ENCODE data around the gene DAGLA. TPM values are rescaled to one million over a fixed set of nuclear protein-coding genes. Genes with fewer than 3 reads are reported as not detected.

Gene DAGLA
- total and polyA plus RNA-seq, 2 donors (not counting 3 experiments of a cell fraction or from before 2014, with no cell fraction given): 2.5 to 4.7 TPM

DNA sequence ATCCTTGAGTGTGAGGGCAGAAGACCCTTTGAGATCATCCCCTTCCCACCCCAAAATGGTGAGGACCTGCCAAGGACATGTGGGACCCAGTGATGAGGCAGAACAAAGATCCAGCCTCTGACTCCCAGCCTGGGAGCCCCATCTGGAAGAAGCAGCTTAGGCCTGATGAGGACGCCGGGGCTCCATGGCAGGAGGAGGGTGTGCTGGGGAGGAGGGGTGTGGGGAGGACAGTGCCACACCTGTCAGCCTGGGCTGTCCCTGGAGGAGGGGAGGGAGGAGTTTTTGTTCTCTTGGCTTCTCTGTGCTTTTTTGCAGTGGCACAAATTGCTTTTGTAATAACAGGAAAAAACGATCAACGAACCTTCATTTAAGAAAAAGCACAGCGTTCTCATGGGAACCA, 44.4 kb upstream of the DAGLA start:
- H3K9me1 ChIP-seq (replicated peaks; ENCODE audit: control insufficient read depth, extremely low read depth, insufficient read depth, low read length): no peaks in the 10 kb centered on the region
- no peaks in the 10 kb centered on the region for H3K27me3 ChIP-seq (ENCODE audit: control insufficient read depth in 2 of 2, insufficient read depth in 2 of 2, low read length in 2 of 2)
- dilution Hi-C loops (cut with MboI; ENCODE audit: extremely low pct_ligation_motif_present, low sequenced_read_pairs): no loop called here
- intact Hi-C loops (cut with micrococcal nuclease): no loop called here
- H3K9me3 ChIP-seq (replicated peaks; ENCODE audit: control insufficient read depth, insufficient read depth, low read length): no peaks in the 10 kb centered on the region
- TF ChIP-seq POLR2AphosphoS5 (IDR thresholded peaks at IDR 0.05; ENCODE audit: insufficient read depth, low read depth, low read length) (no peak), FOS (IDR thresholded peaks at IDR 0.05; ENCODE audit: borderline replicate concordance, insufficient read depth, low read length) (no peak), GATA2 (IDR thresholded peaks at IDR 0.05; ENCODE audit: insufficient read depth, insufficient read length, low read depth, low read length) (no peak), EZH2 (IDR thresholded peaks at IDR 0.05; ENCODE audit: borderline replicate concordance, low read depth, low read length, severe bottlenecking) (no peak), MYC (IDR thresholded peaks at IDR 0.05; ENCODE audit: low read depth, low read length) (no peak), POLR2A (IDR thresholded peaks at IDR 0.05; ENCODE audit: low read depth, low read length) (no peak)
- TF ChIP-seq, protein P1, sequence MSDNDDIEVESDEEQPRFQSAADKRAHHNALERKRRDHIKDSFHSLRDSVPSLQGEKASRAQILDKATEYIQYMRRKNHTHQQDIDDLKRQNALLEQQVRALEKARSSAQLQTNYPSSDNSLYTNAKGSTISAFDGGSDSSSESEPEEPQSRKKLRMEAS (IDR thresholded peaks at IDR 0.05; ENCODE audit: insufficient read depth, insufficient read length): no peak
- no peak overlapping the region for H2AFZ ChIP-seq (ENCODE audit: low read depth, low read length)
- no peak overlapping the region for H3K4me2 ChIP-seq (ENCODE audit: insufficient read depth, low read length)
- no peak overlapping the region for H3K27ac ChIP-seq (ENCODE audit: insufficient read depth, low read depth, low read length)
- POLR2A ChIA-PET: no interaction called here
- H4K20me1 ChIP-seq (replicated peaks; ENCODE audit: control insufficient read depth, extremely low read depth, insufficient read depth, low read length): no peaks in the 10 kb centered on the region
- DNase-seq (ENCODE audit: low read depth, low spot score) (no peak), FAIRE-seq (no peak)
- H3K36me3 ChIP-seq (ENCODE audit: control insufficient read depth in 2 of 2, extremely low read depth in 1 of 2, insufficient read depth in 2 of 2, low read length in 2 of 2): no peaks in the 10 kb centered on the region
- BruUV-seq (replicated peaks): no TSS peak
- H3K4me1 ChIP-seq (ENCODE audit: control insufficient read depth, extremely low read depth, insufficient read depth, low read length): no peaks in the 10 kb centered on the region
- CTCF ChIA-PET: interaction anchor here (1.1 to 6.8 kb wide), 7 partner anchors 8 to 189 kb away, joined by 4 to 99 read pairs (median 5); no protein-coding TSS in a partner anchor
- no peaks in the 10 kb centered on the region for H3K79me2 ChIP-seq (ENCODE audit: control insufficient read depth, insufficient read depth, low read length)
- H3K4me3 ChIP-seq (replicated peaks in 1 of 3; ENCODE audit: insufficient read depth in 1 of 3, low read depth in 1 of 3, low read length in 3 of 3): no peak overlapping the region
- no peak overlapping the region for H3K9ac ChIP-seq (replicated peaks; ENCODE audit: extremely low read depth, insufficient read depth, low read length)

DNA sequence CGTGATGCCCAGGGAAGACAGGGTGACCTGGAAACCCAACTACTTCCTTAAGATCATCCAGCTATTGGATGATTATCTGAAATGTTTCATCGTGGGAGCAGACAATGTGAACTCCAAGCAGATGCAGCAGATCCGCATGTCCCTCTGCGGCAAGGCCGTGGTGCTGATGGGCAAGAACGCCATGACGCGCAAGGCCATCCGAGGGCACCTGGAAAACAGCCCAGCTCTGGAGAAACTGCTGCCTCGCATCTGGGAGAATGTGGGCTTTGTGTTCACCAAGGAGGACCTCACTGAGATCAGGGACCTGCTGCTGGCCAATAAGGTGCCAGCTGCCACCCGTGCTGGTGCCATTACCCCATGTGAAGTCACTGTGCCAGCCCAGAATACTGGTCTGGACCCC, 43.5 kb upstream of the DAGLA start:
- no TSS peak for BruUV-seq (replicated peaks)
- H3K4me1 ChIP-seq (ENCODE audit: control insufficient read depth, extremely low read depth, insufficient read depth, low read length): no peaks in the 10 kb centered on the region
- no peak for TF ChIP-seq GATA2 (IDR thresholded peaks at IDR 0.05; ENCODE audit: insufficient read depth, insufficient read length, low read depth, low read length)
- TF ChIP-seq JUN (IDR thresholded peaks at IDR 0.05; ENCODE audit: borderline replicate concordance, insufficient read depth, insufficient read length, low read depth): no peak
- TF ChIP-seq MYC (IDR thresholded peaks at IDR 0.05; ENCODE audit: low read depth, low read length): no peak
- TF ChIP-seq FOS (IDR thresholded peaks at IDR 0.05; ENCODE audit: borderline replicate concordance, insufficient read depth, low read length): no peak
- TF ChIP-seq, protein P1 (IDR thresholded peaks at IDR 0.05; ENCODE audit: insufficient read depth, insufficient read length): no peak
- TF ChIP-seq POLR2A (IDR thresholded peaks at IDR 0.05; ENCODE audit: low read depth, low read length): no peak
- TF ChIP-seq POLR2AphosphoS5 (IDR thresholded peaks at IDR 0.05; ENCODE audit: insufficient read depth, low read depth, low read length): no peak
- TF ChIP-seq, protein P2, sequence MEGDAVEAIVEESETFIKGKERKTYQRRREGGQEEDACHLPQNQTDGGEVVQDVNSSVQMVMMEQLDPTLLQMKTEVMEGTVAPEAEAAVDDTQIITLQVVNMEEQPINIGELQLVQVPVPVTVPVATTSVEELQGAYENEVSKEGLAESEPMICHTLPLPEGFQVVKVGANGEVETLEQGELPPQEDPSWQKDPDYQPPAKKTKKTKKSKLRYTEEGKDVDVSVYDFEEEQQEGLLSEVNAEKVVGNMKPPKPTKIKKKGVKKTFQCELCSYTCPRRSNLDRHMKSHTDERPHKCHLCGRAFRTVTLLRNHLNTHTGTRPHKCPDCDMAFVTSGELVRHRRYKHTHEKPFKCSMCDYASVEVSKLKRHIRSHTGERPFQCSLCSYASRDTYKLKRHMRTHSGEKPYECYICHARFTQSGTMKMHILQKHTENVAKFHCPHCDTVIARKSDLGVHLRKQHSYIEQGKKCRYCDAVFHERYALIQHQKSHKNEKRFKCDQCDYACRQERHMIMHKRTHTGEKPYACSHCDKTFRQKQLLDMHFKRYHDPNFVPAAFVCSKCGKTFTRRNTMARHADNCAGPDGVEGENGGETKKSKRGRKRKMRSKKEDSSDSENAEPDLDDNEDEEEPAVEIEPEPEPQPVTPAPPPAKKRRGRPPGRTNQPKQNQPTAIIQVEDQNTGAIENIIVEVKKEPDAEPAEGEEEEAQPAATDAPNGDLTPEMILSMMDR (IDR thresholded peaks at IDR 0.05; ENCODE audit: extremely low read depth in 1 of 2, insufficient read depth in 1 of 2, low read depth in 1 of 2, low read length in 2 of 2): no peak
- no peak for TF ChIP-seq EZH2 (IDR thresholded peaks at IDR 0.05; ENCODE audit: borderline replicate concordance, low read depth, low read length, severe bottlenecking)
- ChIA-PET POLR2A (no interaction called here), CTCF (interaction anchor here (1.2 to 6.8 kb wide), 8 partner anchors 9 to 190 kb away, joined by 3 to 99 read pairs (median 12); no protein-coding TSS in a partner anchor)
- H4K20me1 ChIP-seq (replicated peaks; ENCODE audit: control insufficient read depth, extremely low read depth, insufficient read depth, low read length): no peaks in the 10 kb centered on the region
- H3K9ac ChIP-seq (replicated peaks; ENCODE audit: extremely low read depth, insufficient read depth, low read length): no peak overlapping the region
- no peaks in the 10 kb centered on the region for H3K9me3 ChIP-seq (replicated peaks; ENCODE audit: control insufficient read depth, insufficient read depth, low read length)
- DNase-seq (ENCODE audit: low read depth, low spot score) (no peak), FAIRE-seq (no peak)
- no peaks in the 10 kb centered on the region for H3K9me1 ChIP-seq (replicated peaks; ENCODE audit: control insufficient read depth, extremely low read depth, insufficient read depth, low read length)
- no peaks in the 10 kb centered on the region for H3K27me3 ChIP-seq (ENCODE audit: control insufficient read depth in 2 of 2, insufficient read depth in 2 of 2, low read length in 2 of 2)
- no peak overlapping the region for H3K4me3 ChIP-seq (replicated peaks in 1 of 3; ENCODE audit: insufficient read depth in 1 of 3, low read depth in 1 of 3, low read length in 3 of 3)
- intact Hi-C loops (cut with micrococcal nuclease): no loop called here
- dilution Hi-C loops (cut with MboI; ENCODE audit: extremely low pct_ligation_motif_present, low sequenced_read_pairs): no loop called here
- H3K36me3 ChIP-seq (ENCODE audit: control insufficient read depth in 2 of 2, extremely low read depth in 1 of 2, insufficient read depth in 2 of 2, low read length in 2 of 2): no peaks in the 10 kb centered on the region
- no peak overlapping the region for H3K27ac ChIP-seq (ENCODE audit: insufficient read depth, low read depth, low read length)
- no peak overlapping the region for H3K4me2 ChIP-seq (ENCODE audit: insufficient read depth, low read length)
- H2AFZ ChIP-seq (ENCODE audit: low read depth, low read length): no peak overlapping the region
- H3K79me2 ChIP-seq (ENCODE audit: control insufficient read depth, insufficient read depth, low read length): no peaks in the 10 kb centered on the region

Data from endothelial cell of umbilical vein (primary cell).